ENCODE results near the gene TIPARP.
"Not testable (repeated sequence)": the region's sequence is repeated elsewhere in the genome, so short reads cannot be mapped to it uniquely, and the experiment has no call there.

TIPARP gene

GRCh38 chr3:156707588-156707987 lies 33.2 kb downstream of the TIPARP start:
- no peak for DNase-seq

GRCh38 chr3:156710429-156710828 lies 36.0 kb downstream of the TIPARP start:
- no peak for DNase-seq

- DNase-seq: no peak
Measured at GRCh38 chr3:156711113-156711512, 36.7 kb downstream of the TIPARP start.

- not testable (repeated sequence) for DNase-seq
Measured at GRCh38 chr3:156711944-156712343, 37.6 kb downstream of the TIPARP start.

- DNase-seq: no peak
Measured at GRCh38 chr3:156716105-156716862, 41.9 kb downstream of the TIPARP start.

GRCh38 chr3:156718622-156719306 lies 44.4 kb downstream of the TIPARP start:
- DNase-seq: peak in 5 of 56 donors; percentile 4 to 13 (median 9)

GRCh38 chr3:156720826-156721225 lies 46.4 kb downstream of the TIPARP start:
- no peak for DNase-seq

GRCh38 chr3:156721687-156722618 lies 47.6 kb downstream of the TIPARP start:
- DNase-seq: no peak

- DNase-seq: no peak
Measured at GRCh38 chr3:156723182-156723619, 48.8 kb downstream of the TIPARP start.

GRCh38 chr3:156725682-156726081 lies 51.3 kb downstream of the TIPARP start:
- DNase-seq: no peak

GRCh38 chr3:156726456-156726855 lies 52.1 kb downstream of the TIPARP start:
- no peak for DNase-seq

- DNase-seq: no peak
Measured at GRCh38 chr3:156727519-156728205, 53.3 kb downstream of the TIPARP start.

GRCh38 chr3:156728267-156728985 lies 54.0 kb downstream of the TIPARP start:
- DNase-seq: peak in 4 of 56 donors; percentile 10 to 35 (median 19)

GRCh38 chr3:156729460-156730179 lies 55.2 kb downstream of the TIPARP start:
- no peak for DNase-seq

- no peak for DNase-seq
Measured at GRCh38 chr3:156731813-156732212, 57.4 kb downstream of the TIPARP start.

- DNase-seq: no peak
Measured at GRCh38 chr3:156732261-156732660, 57.9 kb downstream of the TIPARP start.

GRCh38 chr3:156732715-156733421 lies 58.5 kb downstream of the TIPARP start:
- no peak for DNase-seq

GRCh38 chr3:156734661-156735060 lies 60.3 kb downstream of the TIPARP start:
- not testable (repeated sequence) for DNase-seq

- no peak for DNase-seq
Measured at GRCh38 chr3:156735471-156735870, 61.1 kb downstream of the TIPARP start.
